GM12872 (cell line): Measurements from ENCODE around the gene PALB2.

Experiments
- CTCF ChIP-seq: IDR thresholded peaks from 3 replicates; pipeline ENCODE4 v1.5.1; 2011; ENCODE audit warnings: low read depth, mild to moderate bottlenecking, low read length, moderate library complexity; ENCODE audit not compliant: insufficient read depth

The PALB2 gene

GRCh38 chr16:23556881-23557778 lies 84.0 kb downstream of the PALB2 start, which contains the start of the genes EARS2 and UBFD1:
EARS2 (minus strand) TSS chr16:23557350; CDS start chr16:23557343, 7 bp downstream.
UBFD1 (plus strand) TSS chr16:23557727; CDS start chr16:23557743, 16 bp downstream.
- TF ChIP-seq CTCF, result peak; percentile 84

GRCh38 chr16:23554536-23554935 lies 86.6 kb downstream of the PALB2 start:
- no peak for TF ChIP-seq CTCF
